ENCODE measurements around the gene LYPLA2.
"Not testable (repeated sequence)": the region's sequence is repeated elsewhere in the genome, so short reads cannot be mapped to it uniquely, and the experiment has no call there.

LYPLA2 gene

DNA sequence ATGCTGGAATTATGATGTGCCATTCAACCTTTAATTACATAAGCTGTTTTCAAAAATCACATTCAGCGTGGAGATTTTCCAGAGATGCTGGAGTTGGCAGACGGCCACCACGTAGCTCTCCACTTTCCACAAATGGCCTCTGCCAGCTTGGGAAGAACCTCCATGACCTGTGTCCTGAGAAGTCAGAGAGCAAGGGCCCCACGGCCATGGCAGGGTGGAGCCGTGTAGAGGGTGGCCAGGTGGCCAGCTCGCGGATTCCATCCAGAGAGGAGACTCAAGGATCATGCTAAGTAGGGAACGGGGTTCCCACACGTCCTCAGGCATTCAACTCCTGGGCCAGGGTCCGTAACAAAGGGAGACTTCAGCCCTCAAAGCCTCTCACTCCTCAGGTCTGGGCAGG lies 10.9 kb downstream of the LYPLA2 start:
- DNase-seq, result no peak
- ATAC-seq, result no peak
- Mint-ChIP-seq H3K36me3 (ENCODE audit: low read depth) (peaks cover 8% of the 10 kb centered on the region), H3K4me3 (peak overlapping the region; percentile 95), H3K27ac (peak overlapping the region; percentile 41), H3K4me1 (peaks cover 20% of the 10 kb centered on the region), H3K27me3 (no peaks in the 10 kb centered on the region), H3K9me3 (no peaks in the 10 kb centered on the region)

DNA sequence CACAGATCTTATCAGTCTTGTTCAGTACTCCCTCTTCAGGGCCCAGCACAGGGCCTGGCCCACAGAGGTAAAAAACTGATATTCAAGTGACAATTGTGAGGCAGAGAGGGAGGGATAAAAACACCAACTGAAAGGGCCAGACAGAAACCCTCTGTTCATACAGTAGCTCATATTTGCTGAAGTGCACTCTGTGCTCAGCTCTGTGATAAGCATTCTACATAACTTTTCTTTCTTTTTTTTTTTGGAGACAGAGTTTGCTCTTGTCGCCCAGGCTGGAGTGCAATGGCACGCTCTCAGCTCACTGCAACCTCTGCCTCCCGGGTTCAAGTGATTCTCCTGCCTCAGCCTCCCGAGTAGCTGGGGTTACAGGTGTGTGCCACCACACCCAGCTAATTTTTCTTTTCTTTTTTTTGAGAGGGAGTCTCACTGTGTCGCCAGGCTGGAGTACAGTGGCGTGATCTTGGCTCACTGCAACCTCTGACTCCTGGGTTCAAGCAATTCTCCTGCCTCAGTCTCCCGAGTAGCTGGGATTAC lies 11.9 kb downstream of the LYPLA2 start:
- not testable (repeated sequence) for H3K27me3 Mint-ChIP-seq; H3K9me3 Mint-ChIP-seq; ATAC-seq; DNase-seq; H3K27ac Mint-ChIP-seq; H3K4me3 Mint-ChIP-seq; H3K36me3 Mint-ChIP-seq (ENCODE audit: low read depth)
- H3K4me1 Mint-ChIP-seq, result peaks cover 20% of the 10 kb centered on the region

DNA sequence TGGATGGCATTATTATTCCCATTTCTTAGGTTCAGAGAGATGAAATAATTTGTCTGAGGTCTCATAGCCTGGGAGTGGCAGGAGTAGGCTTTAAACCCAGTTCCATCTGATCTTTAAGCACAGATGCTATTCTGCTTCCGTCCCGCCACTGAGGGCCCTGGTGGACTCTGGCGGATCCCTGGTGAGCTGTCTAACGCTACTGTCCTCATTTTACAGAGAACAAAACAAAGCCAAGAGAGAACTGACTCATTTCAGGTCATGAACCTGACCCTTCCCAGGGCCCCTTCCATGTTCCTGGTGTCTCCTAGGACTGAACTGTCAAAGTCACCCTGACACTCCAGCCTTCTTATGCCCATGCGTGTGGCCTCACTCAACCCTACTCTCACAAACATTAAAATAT lies 12.7 kb downstream of the LYPLA2 start:
- peaks cover 17% of the 10 kb centered on the region for H3K4me1 Mint-ChIP-seq
- H3K9me3 Mint-ChIP-seq, result no peaks in the 10 kb centered on the region
- DNase-seq (no peak), ATAC-seq (no peak)
- peaks cover 3% of the 10 kb centered on the region for H3K36me3 Mint-ChIP-seq (ENCODE audit: low read depth)
- no peak overlapping the region for H3K27ac Mint-ChIP-seq
- no peaks in the 10 kb centered on the region for H3K27me3 Mint-ChIP-seq
- no peak overlapping the region for H3K4me3 Mint-ChIP-seq

DNA sequence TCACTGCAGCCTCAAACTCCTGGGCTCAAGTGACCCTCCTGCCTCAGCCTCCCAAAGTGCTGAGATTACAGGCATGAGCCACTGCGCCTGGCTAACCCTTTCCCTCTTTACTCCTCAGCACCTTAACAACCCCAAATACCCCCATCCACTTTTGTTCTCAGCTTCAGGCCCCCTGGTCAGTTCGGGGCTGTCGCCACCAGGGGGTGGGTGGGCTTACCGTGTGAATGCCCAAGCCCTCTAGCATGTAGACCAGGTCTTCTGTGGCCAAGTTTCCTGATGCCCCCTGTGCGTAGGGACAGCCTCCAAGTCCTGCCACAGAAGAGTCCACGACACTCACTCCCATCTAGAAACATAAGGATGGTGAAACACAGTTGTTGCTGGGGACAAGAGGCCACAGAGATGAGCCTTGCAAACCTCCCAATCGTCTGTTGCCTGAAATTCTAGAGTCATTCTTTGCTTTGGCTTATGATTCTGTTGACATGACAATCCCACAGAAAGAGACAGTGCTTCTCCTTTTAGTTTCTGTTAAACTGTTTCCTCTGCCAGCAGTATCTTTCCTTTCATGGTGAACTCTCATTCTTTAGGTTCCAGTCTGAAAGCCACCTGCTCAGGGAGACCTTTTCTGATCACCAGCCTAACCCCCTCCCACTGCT lies 13.4 kb downstream of the LYPLA2 start:
- Mint-ChIP-seq H3K4me3 (no peak overlapping the region), H3K27ac (no peak overlapping the region), H3K9me3 (no peaks in the 10 kb centered on the region), H3K36me3 (ENCODE audit: low read depth) (peaks cover 2% of the 10 kb centered on the region), H3K27me3 (no peaks in the 10 kb centered on the region), H3K4me1 (peaks cover 11% of the 10 kb centered on the region)
- ATAC-seq, result no peak
- DNase-seq, result no peak

DNA sequence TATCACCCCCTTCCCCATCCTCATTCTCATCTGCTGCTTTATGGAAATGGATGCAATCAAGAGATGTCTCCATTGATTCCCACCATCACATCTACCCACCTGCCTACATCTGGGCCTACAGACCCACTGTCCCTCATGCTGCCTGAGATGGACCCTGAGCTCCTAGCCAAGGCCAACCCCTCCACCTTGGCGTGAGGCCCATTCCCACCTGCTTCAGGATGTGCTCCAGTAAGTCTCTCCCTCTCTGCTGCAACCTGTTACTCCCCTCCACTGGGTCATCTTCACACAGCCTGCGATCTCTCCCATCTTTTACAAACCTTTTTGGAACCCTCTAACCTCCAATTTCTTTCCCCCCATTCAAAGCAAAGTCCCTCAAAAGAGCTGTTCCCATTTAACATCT lies 14.1 kb downstream of the LYPLA2 start:
- H3K36me3 Mint-ChIP-seq (ENCODE audit: low read depth), result no peaks in the 10 kb centered on the region
- no peaks in the 10 kb centered on the region for H3K27me3 Mint-ChIP-seq
- no peak for DNase-seq
- peak overlapping the region; percentile 40 for H3K27ac Mint-ChIP-seq
- ATAC-seq, result no peak
- H3K9me3 Mint-ChIP-seq, result no peaks in the 10 kb centered on the region
- peaks cover 9% of the 10 kb centered on the region for H3K4me1 Mint-ChIP-seq
- no peak overlapping the region for H3K4me3 Mint-ChIP-seq

DNA sequence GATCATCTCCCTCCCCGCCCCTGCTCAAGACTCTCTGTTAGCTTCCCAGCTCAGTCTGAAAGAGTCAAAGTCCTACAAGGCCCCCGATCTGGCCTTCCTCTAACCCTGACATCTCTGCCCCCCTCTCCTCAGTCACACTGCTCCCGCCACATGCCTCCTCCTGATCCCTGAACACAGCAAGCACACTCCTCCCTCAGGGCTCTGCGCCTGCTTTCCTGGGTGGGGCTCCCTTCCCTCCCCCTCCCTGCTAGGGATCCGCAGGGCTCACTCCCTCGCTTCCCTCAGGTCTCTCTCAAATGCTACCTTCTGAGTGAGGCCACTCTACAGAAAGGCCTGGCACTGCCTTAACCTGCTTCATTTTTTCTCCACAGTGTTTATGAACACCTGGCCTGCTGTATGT lies 15.3 kb downstream of the LYPLA2 start:
- H3K36me3 Mint-ChIP-seq (ENCODE audit: low read depth), result no peaks in the 10 kb centered on the region
- peaks cover 12% of the 10 kb centered on the region for H3K4me1 Mint-ChIP-seq
- no peak for ATAC-seq
- no peaks in the 10 kb centered on the region for H3K27me3 Mint-ChIP-seq
- H3K4me3 Mint-ChIP-seq, result no peak overlapping the region
- no peak for DNase-seq
- no peaks in the 10 kb centered on the region for H3K9me3 Mint-ChIP-seq
- H3K27ac Mint-ChIP-seq, result no peak overlapping the region

DNA sequence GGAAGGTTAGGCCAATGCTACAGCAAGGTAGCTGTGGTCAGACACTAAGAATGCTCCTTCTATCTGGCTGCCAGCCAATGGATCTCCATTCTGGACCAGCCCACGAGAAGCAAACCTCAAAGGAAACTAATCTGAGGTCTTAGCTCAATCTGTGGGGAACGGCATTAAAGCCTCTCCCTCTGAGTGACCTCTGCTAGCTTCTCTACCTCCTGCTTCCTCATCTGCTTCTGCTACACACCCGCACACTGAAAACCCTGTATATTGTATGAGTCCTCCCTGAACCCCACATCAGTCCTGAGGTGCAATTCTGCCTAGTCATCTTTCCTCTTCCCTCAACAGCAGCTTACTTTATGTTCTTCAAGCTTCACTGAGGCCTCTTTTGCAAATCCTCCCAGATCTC lies 16.5 kb downstream of the LYPLA2 start:
- peaks cover 4% of the 10 kb centered on the region for H3K36me3 Mint-ChIP-seq (ENCODE audit: low read depth)
- H3K27me3 Mint-ChIP-seq, result no peaks in the 10 kb centered on the region
- no peak overlapping the region for H3K4me3 Mint-ChIP-seq
- no peaks in the 10 kb centered on the region for H3K9me3 Mint-ChIP-seq
- ATAC-seq (no peak), DNase-seq (no peak)
- peaks cover 9% of the 10 kb centered on the region for H3K4me1 Mint-ChIP-seq
- H3K27ac Mint-ChIP-seq, result peak overlapping the region; percentile 40

DNA sequence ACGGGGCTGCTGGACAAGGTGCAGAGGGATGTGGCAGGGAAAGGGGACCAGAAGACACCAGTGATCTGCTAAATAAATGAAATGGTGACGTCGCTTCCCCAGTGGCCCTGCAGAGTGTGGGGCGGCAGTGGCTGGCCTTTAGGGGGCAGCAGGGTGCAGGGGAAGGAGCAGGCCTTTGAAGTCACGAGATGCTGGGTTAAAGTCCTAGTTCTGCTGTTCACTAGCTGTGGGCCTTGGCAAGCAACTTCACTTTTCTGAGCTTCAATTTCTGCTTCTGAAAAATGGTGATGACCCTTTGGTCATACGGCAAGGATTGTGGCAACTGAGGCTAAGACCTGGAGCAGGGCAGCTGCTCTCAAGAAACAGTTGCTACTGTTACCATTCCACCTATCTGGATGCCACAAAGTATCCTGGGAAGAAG lies 18.8 kb downstream of the LYPLA2 start:
- Mint-ChIP-seq H3K27me3 (no peaks in the 10 kb centered on the region), H3K36me3 (ENCODE audit: low read depth) (peaks cover 4% of the 10 kb centered on the region), H3K9me3 (no peaks in the 10 kb centered on the region), H3K27ac (no peak overlapping the region), H3K4me1 (peaks cover 9% of the 10 kb centered on the region), H3K4me3 (no peak overlapping the region)
- peak; percentile 93 for ATAC-seq
- DNase-seq, result peak; percentile 84

DNA sequence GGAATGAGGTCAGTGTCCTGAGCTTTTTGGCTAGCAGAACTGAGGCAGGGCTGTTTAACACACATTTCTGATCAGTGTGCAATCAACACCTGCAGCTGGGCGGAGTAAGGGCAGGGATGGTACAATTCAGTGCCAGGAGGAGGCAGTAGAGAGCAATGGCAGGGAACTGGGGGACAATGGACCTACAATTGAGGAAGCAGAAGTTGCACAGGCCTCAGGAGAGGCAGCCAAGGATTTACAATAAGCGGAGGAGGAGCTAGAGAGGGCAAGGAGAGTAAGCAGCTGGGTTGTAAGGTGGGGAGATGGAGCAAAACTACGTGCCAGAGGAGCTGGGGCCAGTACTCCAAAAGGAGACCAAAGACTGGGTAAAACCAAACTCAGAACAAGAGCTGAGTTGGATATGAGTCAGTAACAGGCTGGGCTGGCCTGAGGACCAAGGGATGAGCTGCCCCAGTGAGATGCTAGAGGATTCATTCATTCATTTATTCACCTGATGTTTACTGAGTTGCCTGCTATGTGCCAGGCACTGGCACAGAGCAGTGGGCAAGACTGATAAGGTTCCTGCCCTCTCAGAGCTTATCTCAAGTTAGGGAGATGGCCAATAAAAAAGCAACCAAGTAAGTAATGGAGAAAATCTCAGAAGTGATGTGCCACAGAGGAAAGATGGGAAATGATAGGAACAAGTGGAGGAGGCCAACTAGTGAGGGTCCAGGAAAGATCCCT lies 20.0 kb downstream of the LYPLA2 start:
- H3K4me1 Mint-ChIP-seq, result peaks cover 9% of the 10 kb centered on the region
- ATAC-seq, result peak; percentile 63
- H3K9me3 Mint-ChIP-seq, result no peaks in the 10 kb centered on the region
- H3K27me3 Mint-ChIP-seq, result no peaks in the 10 kb centered on the region
- H3K27ac Mint-ChIP-seq, result peak overlapping the region; percentile 0
- H3K36me3 Mint-ChIP-seq (ENCODE audit: low read depth), result peaks cover 4% of the 10 kb centered on the region
- no peak overlapping the region for H3K4me3 Mint-ChIP-seq
- peak; percentile 59 for DNase-seq

DNA sequence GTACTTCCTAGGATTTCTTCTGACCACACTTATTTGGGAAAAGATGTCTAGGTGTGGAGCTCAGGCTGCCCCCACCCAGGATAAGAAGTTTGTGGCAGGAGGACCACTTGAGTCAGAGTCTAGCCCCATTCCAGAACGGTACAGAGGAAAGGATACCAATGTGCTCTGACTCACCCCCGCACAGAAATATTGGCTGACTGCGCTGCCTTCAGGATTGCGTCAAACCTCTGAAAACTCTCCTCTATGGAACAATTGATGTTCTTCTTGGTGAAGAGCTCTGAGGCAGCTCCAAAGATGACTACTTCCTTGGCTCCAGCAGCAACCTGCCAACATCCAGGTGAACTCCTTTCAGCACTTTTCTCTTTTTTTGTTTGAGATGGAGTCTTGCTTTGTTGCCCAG lies 23.1 kb downstream of the LYPLA2 start:
- Mint-ChIP-seq H3K9me3 (no peaks in the 10 kb centered on the region), H3K36me3 (ENCODE audit: low read depth) (peaks cover 8% of the 10 kb centered on the region), H3K27me3 (no peaks in the 10 kb centered on the region), H3K27ac (no peak overlapping the region), H3K4me3 (no peak overlapping the region), H3K4me1 (peaks cover 9% of the 10 kb centered on the region)
- ATAC-seq (no peak), DNase-seq (no peak)

DNA sequence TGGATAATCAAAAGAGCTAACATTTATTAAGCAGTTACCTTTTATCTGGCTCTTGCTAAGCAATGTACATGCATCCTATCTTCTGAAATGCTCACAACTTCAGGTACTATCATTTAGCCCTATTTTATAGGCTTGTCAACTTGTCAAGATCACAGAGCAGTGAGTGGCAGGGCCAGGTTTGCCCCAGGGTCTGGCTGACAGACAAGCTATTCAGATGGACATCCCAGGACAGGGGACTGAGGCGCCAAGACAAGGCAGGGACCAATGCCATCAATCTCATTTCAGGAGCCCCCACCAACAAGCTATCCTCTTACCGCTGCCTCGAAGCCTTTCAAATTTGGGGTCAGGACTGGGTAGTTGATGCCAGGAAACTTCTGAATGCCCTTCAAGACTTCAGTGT lies 25.4 kb downstream of the LYPLA2 start:
- H3K4me1 Mint-ChIP-seq, result no peaks in the 10 kb centered on the region
- H3K36me3 Mint-ChIP-seq (ENCODE audit: low read depth), result peaks cover 12% of the 10 kb centered on the region
- H3K9me3 Mint-ChIP-seq, result no peaks in the 10 kb centered on the region
- H3K27ac Mint-ChIP-seq, result no peak overlapping the region
- DNase-seq (no peak), ATAC-seq (no peak)
- no peak overlapping the region for H3K4me3 Mint-ChIP-seq
- no peaks in the 10 kb centered on the region for H3K27me3 Mint-ChIP-seq

DNA sequence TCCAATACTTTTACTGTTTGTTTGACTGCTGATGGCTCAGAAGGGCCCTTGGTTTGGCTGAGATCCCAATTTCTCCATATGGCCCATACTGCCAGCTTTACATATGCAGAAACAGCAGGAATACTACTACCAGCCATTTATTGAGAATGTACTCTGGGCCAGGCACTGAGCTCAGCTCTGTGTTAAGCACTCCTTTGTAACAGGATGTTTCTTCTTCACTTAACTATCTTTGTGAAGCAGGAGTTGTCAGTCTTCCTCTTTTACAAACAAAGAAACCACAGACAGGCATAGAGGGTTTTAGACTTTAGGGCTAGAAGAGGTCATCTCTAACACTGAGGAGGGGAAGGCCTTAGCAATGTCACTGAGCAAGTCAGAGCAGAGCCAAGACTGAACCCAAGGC lies 26.0 kb downstream of the LYPLA2 start:
- Mint-ChIP-seq H3K4me1 (no peaks in the 10 kb centered on the region), H3K27me3 (no peaks in the 10 kb centered on the region), H3K36me3 (ENCODE audit: low read depth) (peaks cover 9% of the 10 kb centered on the region), H3K27ac (no peak overlapping the region), H3K9me3 (no peaks in the 10 kb centered on the region), H3K4me3 (no peak overlapping the region)
- DNase-seq (no peak), ATAC-seq (no peak)

DNA sequence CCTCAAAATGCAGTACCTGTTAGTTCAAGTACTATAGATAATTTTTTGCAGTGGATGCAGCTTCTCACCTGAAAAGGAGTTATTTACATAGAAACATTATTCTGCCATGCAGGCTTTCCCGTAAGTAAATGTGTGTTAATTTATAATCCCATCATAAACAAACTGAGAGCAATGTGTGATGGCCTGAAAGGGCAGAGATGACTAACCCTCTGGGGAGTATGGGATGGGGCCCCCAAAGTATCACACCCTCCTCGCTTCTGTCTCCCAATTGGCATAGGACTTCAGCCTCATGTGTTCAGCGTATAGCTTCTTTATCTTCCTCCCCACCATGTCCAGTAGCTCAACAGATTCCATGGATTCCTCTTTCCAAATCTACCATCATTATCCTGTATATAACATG lies 26.7 kb downstream of the LYPLA2 start:
- DNase-seq, result no peak
- Mint-ChIP-seq H3K4me3 (no peak overlapping the region), H3K27ac (no peak overlapping the region), H3K36me3 (ENCODE audit: low read depth) (peaks cover 7% of the 10 kb centered on the region), H3K27me3 (no peaks in the 10 kb centered on the region), H3K9me3 (no peaks in the 10 kb centered on the region), H3K4me1 (no peaks in the 10 kb centered on the region)
- no peak for ATAC-seq

DNA sequence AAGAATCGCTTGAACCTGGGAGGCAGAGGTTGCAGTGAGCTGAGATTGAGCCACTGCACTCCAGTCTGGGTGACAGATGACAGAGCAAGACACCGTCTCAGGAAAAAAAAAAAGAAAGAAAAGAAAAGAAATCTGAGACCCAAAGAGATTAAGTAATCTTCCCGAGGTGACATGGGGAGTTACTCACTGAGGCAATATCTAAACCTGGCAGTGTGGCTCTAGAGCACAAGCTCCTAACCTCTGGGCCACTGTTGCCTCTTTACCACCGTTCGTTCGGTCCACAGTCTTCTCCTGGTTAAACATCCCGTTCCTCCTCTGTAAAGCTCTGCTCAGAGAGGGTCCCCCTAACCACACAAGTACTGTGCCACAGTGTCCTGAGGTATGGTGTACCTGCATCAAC lies 32.8 kb downstream of the LYPLA2 start:
- Mint-ChIP-seq H3K27ac (peak overlapping the region; percentile 49), H3K27me3 (no peaks in the 10 kb centered on the region), H3K4me1 (peaks cover 23% of the 10 kb centered on the region), H3K4me3 (peak overlapping the region; percentile 94), H3K36me3 (ENCODE audit: low read depth) (peaks cover 3% of the 10 kb centered on the region), H3K9me3 (no peaks in the 10 kb centered on the region)
- DNase-seq, result no peak
- ATAC-seq, result no peak

DNA sequence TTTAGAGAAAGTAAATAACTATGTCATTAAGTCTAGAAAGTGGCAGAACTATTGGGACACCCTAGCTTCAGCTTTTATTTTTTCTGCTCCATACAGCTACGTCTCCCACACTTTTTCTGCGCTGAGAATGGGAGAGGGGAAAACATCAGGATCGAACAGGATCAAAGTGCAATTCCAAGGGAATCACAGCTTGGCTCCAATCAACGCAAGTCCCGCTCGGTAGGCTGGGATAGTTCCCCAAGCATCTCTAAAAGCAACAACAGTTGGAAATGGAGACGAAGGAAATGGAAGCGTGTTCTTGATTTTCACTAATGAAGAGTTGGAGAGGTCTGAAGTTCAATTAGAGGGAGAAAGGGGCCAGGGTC lies 33.7 kb downstream of the LYPLA2 start:
- no peaks in the 10 kb centered on the region for H3K9me3 Mint-ChIP-seq
- DNase-seq (no peak), ATAC-seq (no peak)
- peak overlapping the region; percentile 94 for H3K4me3 Mint-ChIP-seq
- peak overlapping the region; percentile 93 for H3K27ac Mint-ChIP-seq
- H3K4me1 Mint-ChIP-seq, result peaks cover 23% of the 10 kb centered on the region
- no peaks in the 10 kb centered on the region for H3K27me3 Mint-ChIP-seq
- H3K36me3 Mint-ChIP-seq (ENCODE audit: low read depth), result peaks cover 3% of the 10 kb centered on the region
